AG09309 (cell line): ENCODE data around the gene EIF3K.

Experiments used
- DNase-seq: peaks from one replicate; pipeline ENCODE4 v3.0.0-alpha.2; 2010; ENCODE audit warnings: low read depth
- H3K4me3 ChIP-seq: 2 replicates; pipeline ENCODE4 v1.5.1; 2011; ENCODE audit warnings: mild to moderate bottlenecking, low read depth, low read length, moderate library complexity; ENCODE audit not compliant: control insufficient read depth
- TF ChIP-seq, protein P1 (sequence below): IDR thresholded peaks from 2 replicates; pipeline ENCODE4 v1.5.1; 2011; ENCODE audit warnings: mild to moderate bottlenecking, low read depth, low read length, inconsistent platforms; ENCODE audit not compliant: insufficient read depth, control insufficient read depth; ENCODE audit errors: missing control alignments

EIF3K gene

DNA sequence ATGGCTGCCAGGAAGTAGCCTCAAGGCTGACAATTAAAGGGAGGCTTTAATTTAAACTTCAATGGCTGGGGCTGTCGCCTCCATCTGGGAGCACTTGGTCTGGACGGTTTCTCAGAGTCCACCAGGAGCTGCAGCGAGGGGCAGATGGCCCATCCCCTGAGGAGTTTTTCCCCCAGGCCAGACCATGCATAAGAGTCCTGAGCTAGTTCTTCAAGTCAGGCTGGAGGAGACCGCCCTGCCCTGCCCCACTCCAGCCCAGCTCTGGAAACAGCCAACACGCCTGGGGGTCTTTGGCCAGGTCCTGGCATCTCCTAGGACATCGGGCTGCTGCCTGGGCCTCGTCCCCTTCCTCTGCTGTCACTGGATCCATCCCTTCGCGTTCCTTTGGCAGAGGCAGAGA lies 23.2 kb downstream of the EIF3K start:
- DNase-seq, result no peak
- no peak overlapping the region for H3K4me3 ChIP-seq
- TF ChIP-seq, protein P1, sequence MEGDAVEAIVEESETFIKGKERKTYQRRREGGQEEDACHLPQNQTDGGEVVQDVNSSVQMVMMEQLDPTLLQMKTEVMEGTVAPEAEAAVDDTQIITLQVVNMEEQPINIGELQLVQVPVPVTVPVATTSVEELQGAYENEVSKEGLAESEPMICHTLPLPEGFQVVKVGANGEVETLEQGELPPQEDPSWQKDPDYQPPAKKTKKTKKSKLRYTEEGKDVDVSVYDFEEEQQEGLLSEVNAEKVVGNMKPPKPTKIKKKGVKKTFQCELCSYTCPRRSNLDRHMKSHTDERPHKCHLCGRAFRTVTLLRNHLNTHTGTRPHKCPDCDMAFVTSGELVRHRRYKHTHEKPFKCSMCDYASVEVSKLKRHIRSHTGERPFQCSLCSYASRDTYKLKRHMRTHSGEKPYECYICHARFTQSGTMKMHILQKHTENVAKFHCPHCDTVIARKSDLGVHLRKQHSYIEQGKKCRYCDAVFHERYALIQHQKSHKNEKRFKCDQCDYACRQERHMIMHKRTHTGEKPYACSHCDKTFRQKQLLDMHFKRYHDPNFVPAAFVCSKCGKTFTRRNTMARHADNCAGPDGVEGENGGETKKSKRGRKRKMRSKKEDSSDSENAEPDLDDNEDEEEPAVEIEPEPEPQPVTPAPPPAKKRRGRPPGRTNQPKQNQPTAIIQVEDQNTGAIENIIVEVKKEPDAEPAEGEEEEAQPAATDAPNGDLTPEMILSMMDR, result no peak

DNA sequence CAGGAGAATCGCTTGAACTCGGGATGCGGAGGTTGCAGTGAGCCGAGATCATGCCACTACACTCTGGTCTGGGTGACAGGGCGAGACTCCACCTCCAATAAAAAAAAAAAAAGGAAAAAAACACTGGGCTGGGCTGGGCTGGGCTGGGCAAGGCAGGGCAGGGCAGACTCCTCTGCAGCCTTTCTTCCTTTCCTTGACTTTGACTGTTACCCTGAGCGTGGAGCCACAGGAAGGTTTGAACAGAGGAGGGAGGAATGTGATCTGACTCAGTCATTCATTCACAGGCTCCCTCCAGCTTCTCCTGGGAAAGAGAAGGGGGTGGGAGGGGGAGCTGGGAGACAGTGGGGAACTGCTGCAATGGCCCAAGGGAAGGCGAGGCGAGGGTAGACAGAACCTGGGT lies 25.7 kb downstream of the EIF3K start:
- no peak for DNase-seq
- TF ChIP-seq, protein P1, result no peak
- H3K4me3 ChIP-seq, result no peak overlapping the region

DNA sequence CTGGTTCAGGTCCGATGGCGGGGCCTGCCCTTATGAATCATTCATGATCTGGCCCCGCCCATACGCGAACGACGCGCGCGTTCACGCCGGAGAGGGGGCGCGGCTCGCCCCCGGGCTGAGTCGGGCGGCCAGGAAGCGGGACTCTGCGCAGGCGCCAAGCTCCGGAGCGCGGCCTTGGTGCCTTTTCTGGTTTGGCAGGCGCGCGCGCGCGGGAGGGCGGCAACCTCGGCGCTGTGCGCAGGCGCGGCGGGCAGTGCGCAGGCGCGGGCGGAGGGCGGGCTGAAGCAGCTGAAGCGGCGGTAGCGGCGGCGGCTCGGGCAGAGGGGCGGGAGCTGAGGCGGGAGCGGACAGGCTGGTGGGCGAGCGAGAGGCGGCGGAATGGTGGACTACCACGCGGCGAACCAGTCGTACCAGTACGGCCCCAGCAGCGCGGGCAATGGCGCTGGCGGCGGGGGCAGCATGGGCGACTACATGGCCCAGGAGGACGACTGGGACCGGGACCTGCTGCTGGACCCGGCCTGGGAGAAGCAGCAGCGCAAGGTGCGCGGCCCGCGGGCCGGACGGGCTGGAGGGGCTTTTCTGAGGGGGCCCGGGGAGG lies 28.5 kb downstream of the EIF3K start, which contains the start of gene ACTN4:
Gene ACTN4, plus strand, starts transcription at position 282 of the 598 bp plus-strand sequence. Its CDS starts 97 bp downstream, at position 379.
- TF ChIP-seq, protein P1, result no peak
- DNase-seq, result no peak
- H3K4me3 ChIP-seq, result peak within 1 kb of the TSS; percentile 91

DNA sequence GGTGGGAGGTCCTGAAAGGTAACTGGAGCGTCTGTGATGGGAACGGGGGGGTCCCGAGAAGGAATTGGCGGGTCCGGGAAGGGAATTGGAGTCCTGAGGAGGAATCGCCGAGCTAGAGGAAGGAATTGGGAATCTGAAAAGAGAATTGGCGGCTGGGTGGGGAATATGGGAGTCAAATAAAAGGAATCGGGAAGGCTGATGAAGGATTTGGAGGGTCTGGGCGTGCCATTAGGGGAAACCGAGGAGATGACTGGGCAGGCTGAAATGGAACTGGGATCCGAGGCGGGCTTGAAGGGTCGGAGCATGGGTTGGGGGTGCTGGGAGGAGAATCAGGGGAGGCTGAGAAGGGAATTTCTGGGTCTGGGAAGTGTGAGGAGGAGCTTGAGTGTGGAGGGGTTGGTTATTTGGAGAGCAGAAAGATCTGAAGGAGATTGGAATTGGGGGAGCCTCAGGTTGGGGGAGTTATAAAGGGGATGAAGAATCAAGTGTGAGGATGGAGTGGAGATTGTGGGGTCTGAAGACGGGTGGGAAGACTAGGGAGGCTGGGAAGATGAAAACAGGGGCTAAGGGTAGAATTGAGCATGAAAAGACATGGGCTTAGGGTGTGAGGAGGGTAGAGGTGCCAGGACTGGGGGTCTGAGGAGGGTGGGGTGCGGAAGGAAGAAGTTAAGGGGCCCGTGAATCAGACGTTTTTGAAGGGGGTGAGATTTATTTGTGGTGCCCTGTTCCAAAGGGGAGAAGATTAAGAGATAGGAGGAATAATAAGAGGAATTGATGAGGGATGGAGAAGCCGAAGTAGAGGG lies 29.2 kb downstream of the EIF3K start:
- peak overlapping the region; percentile 91 for H3K4me3 ChIP-seq
- TF ChIP-seq, protein P1, result no peak
- no peak for DNase-seq

DNA sequence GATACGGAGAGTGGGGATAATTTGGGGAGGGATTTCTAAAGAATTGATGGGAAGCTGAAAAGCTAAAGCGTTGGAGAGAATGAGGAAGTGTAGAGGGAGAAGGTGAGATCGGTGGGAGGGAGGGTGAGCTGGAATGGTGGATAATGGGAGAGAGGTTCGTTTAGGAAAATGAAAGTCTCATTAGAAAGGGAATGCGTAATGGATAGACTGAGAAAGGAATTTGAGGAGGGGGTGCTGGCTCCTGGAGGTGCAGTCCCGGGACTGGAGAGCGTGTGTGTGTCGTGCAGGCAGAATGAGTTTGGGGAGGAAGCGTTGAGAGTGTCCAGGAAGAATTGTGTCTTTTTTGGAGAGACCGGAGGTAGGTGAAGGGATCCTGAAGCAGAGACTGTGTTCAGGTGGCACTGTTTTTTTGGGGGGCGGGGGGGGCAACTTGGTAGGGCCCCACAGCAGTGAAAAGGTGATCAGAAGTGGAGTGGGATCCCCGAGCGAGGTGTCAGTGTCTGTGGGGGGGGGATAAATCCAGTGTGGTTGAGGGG lies 29.8 kb downstream of the EIF3K start:
- TF ChIP-seq, protein P1, result no peak
- no peak for DNase-seq
- H3K4me3 ChIP-seq, result peak overlapping the region; percentile 91

DNA sequence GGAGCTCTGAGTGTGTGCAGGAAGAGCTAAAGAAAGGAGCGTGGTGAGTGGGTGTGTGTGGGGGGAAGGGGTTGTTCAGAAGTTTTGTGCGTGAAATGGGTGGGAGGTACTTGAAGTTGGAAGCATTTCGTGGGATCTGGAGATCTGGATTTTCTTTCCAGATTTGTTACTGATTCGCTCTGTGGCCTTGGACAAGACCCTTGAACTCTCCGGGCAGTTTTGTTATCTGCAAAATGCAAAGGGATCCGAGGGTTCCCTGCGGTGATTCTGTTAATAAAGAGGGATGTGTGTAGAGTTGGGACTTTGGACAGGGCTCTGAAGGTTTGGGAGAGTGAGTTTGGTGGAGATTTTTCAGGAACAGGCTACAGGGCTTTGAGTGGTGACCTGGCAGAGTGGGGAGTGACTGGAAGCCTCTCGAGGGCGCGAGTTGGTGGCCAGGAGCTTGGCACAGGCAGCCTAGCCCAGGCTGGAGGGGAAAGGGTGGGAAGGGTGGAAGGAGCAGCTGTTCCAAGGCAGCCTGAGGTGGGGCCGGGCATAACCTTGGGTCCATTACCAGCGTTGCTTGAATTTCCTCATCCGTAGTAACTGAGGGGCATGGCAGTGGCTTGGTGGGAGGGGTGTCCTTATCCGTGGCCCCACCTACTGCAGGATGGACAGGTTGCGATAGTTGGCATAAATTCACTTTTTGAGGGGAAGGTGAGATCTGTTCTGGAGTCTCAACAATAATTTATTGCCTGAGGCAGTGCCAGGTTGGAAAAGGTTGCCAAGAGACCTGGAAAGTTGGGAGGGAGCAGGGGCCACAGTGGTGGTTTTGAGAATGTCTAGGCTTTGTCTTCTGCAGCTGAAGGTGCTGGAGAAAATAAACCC lies 30.6 kb downstream of the EIF3K start:
- TF ChIP-seq, protein P1, result no peak
- H3K4me3 ChIP-seq, result peak overlapping the region; percentile 91
- DNase-seq, result no peak
